ENCODE measurements around the gene RPS25. TPM values are rescaled to one million over a fixed set of nuclear protein-coding genes. Genes with fewer than 3 reads are reported as not detected.

The RPS25 gene
- total RNA-seq, 1 experiment from 2014 or later: 1,450 TPM

DNA sequence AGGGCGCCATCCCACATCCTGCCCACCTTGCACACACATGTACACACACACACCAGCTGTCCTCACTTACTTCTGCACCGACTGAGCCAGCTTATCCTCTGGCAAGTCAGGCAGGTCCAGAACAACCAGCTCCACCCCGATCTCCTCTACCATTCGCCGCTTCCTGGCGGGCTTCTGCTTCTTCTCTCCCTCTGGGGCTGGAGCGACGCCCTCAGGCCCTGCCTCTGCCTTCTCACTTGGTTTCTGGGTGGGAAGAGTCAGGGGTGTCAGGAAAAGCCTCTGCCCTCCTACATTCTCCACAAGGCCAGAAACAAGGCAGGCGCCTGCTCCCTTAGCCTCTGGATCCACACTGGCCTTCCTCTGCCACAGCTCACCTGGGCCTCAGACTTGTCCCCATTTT lies 30.5 kb upstream of the RPS25 start:
- H3T11ph ChIP-seq (ENCODE audit: low read length): no peak overlapping the region
- H3K79me2 ChIP-seq (ENCODE audit: insufficient read depth, low read length): no peaks in the 10 kb centered on the region
- H3K36me3 Mint-ChIP-seq (ENCODE audit: insufficient read depth in 1 of 3, low read depth in 3 of 3): peaks cover 71 to 94% (median 83%) of the 10 kb centered on the region in 3 experiments
- WGBS (ENCODE audit: extremely low coverage, insufficient read length, low lambda C conversion rate): no CpG with 5 or more reads among the region's 9 CpGs
- H3K4me2 ChIP-seq (ENCODE audit: insufficient read depth, insufficient read length, low read length): no peak overlapping the region
- no peak overlapping the region for H3K9ac ChIP-seq (ENCODE audit: extremely low read depth, insufficient read length, low read length)
- no peak overlapping the region for H3K23ac ChIP-seq (ENCODE audit: insufficient read length, low read depth, low read length)
- H4K91ac ChIP-seq (ENCODE audit: insufficient read length, low read depth, low read length): no peak overlapping the region
- H2AFZ ChIP-seq (ENCODE audit: low read length): no peak overlapping the region
- no peaks in the 10 kb centered on the region for H3K23me2 ChIP-seq (ENCODE audit: insufficient read length, low read depth, low read length, poor library complexity, severe bottlenecking)
- no peak overlapping the region for H2BK12ac ChIP-seq (ENCODE audit: insufficient read length, low read depth, low read length)
- no peak overlapping the region; a peak in 1 of 5 replicates for H3K4me3 Mint-ChIP-seq
- H3K4me1 Mint-ChIP-seq: peaks cover 2 to 13% of the 10 kb centered on the region in 2 experiments; a peak in 3 of 4 replicates
- no peak overlapping the region for H2BK15ac ChIP-seq (ENCODE audit: low read depth, low read length)
- no peak overlapping the region for H3K56ac ChIP-seq (ENCODE audit: insufficient read length, low read depth, low read length)
- H3K27ac Mint-ChIP-seq: no peak overlapping the region; a peak in 1 of 7 replicates
- TF ChIP-seq, protein P1, sequence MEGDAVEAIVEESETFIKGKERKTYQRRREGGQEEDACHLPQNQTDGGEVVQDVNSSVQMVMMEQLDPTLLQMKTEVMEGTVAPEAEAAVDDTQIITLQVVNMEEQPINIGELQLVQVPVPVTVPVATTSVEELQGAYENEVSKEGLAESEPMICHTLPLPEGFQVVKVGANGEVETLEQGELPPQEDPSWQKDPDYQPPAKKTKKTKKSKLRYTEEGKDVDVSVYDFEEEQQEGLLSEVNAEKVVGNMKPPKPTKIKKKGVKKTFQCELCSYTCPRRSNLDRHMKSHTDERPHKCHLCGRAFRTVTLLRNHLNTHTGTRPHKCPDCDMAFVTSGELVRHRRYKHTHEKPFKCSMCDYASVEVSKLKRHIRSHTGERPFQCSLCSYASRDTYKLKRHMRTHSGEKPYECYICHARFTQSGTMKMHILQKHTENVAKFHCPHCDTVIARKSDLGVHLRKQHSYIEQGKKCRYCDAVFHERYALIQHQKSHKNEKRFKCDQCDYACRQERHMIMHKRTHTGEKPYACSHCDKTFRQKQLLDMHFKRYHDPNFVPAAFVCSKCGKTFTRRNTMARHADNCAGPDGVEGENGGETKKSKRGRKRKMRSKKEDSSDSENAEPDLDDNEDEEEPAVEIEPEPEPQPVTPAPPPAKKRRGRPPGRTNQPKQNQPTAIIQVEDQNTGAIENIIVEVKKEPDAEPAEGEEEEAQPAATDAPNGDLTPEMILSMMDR (conservative IDR thresholded peaks at IDR 0.05): no peak
- no peaks in the 10 kb centered on the region for H3K79me1 ChIP-seq (ENCODE audit: insufficient read depth, low read depth, low read length, poor library complexity, severe bottlenecking)
- no peak overlapping the region for H2BK20ac ChIP-seq (ENCODE audit: low read depth, low read length, poor library complexity, severe bottlenecking)
- H2BK5ac ChIP-seq (ENCODE audit: insufficient read length, low read length): no peak overlapping the region
- H2AK5ac ChIP-seq (ENCODE audit: insufficient read length, low read length): no peak overlapping the region
- H3K18ac ChIP-seq (ENCODE audit: insufficient read length, low read depth, low read length): no peak overlapping the region
- H3K27me3 ChIP-seq (ENCODE audit: insufficient read depth, low read length): no peaks in the 10 kb centered on the region
- H3K4ac ChIP-seq (ENCODE audit: low read depth, low read length): no peak overlapping the region
- no peak overlapping the region for H3K27ac ChIP-seq (ENCODE audit: insufficient read length, low read depth, low read length)
- no peak overlapping the region for H4K8ac ChIP-seq (replicated peaks; ENCODE audit: insufficient read length, low read depth, low read length)
- H3K27me3 Mint-ChIP-seq (ENCODE audit: low read depth): no peaks in the 10 kb centered on the region
- H3K14ac ChIP-seq (ENCODE audit: insufficient read depth, low read length): no peak overlapping the region
- H3K9me3 ChIP-seq (ENCODE audit: control insufficient read depth, low read depth, low read length): no peaks in the 10 kb centered on the region
- H2BK120ac ChIP-seq (ENCODE audit: low read depth, low read length, poor library complexity, severe bottlenecking): no peak overlapping the region
- DNase-seq: no peak
- no peak overlapping the region for H4K5ac ChIP-seq (ENCODE audit: insufficient read length, low read depth, low read length)
- no peaks in the 10 kb centered on the region for H3K9me3 Mint-ChIP-seq
- no peaks in the 10 kb centered on the region for H3K4me1 ChIP-seq (ENCODE audit: insufficient read depth, low read length)
- no peaks in the 10 kb centered on the region for H4K20me1 ChIP-seq (ENCODE audit: control insufficient read depth, insufficient read depth, insufficient read length)
